ENCODE measurements around the gene TMEM175. TPM values are rescaled to one million over a fixed set of nuclear protein-coding genes. Genes with fewer than 3 reads are reported as not detected.

TMEM175 gene
- polyA plus RNA-seq, 1 of the 3 experiments (the other 2 are of a cell fraction): 54.2 TPM

DNA sequence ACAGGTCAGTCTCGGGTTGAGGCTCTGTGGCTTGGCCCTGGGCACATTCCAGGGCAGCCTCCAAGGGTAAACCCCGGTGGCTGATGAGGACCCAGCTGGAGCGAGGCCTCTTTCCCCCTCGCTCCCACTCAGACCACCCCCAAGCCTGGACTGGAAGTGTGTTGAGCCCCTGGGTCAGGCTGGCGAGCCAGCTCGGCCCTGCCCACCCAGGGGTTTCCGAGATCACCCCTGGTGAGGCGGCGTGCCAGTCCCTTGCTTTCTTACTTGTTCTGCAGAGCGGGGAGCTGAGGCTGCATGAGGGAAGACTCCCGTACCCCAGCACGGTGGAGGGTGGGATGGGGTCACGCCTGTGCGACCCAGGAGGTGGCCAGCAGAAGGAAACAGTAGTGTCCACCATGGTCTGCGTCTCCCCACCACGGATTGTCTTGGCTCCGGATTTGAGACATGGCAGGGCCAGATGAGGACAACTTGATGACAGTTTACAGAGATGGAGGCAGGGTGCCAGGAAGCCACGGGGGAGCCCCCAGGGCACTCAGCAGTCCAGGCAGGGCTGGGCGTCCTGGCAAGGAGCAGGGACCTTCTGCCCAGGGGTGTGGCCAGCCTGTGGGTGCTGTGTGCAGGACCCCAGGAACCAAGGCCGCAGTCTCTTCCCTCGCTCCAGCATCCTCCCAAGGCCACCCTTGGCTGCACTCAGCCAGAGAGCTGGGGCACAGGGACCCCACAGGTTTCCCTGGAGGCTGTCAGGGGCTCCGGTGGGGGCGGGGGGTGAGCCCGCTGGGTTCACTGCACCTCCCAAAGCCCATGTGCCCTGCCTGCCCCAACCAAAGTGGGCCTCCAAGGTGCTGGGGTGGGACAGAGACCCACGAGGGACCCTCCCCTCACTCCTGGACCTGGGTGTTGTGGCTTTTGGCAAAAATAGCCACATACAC is 72.6 kb downstream of the TMEM175 start:
- Histone ChIP-seq H3K4me3 (ENCODE audit: low read depth in 2 of 2, low read length in 1 of 2) (no peak overlapping the region), H3K9me2 (no peaks in the 10 kb centered on the region), H3K9me3 (no peaks in the 10 kb centered on the region), H3K4me2 (no peak overlapping the region), H2AFZ (ENCODE audit: low read depth) (no peak overlapping the region), H3K9ac (no peak overlapping the region), H4K20me1 (ENCODE audit: insufficient read depth) (no peaks in the 10 kb centered on the region), H3K27ac (ENCODE audit: low read depth in 2 of 2, low read length in 1 of 2) (no peak overlapping the region), H3K27me3 (ENCODE audit: insufficient read depth) (peaks cover 49% of the 10 kb centered on the region), H3F3A (replicated peaks; ENCODE audit: insufficient read depth) (no peaks in the 10 kb centered on the region), H3K79me2 (ENCODE audit: insufficient read depth) (no peaks in the 10 kb centered on the region), H3K36me3 (replicated peaks in 1 of 2; ENCODE audit: control insufficient read depth in 1 of 2, insufficient read depth in 2 of 2, low read length in 1 of 2) (no peaks in the 10 kb centered on the region), H3K4me1 (ENCODE audit: control insufficient read depth in 1 of 2, insufficient read depth in 2 of 2, low read depth in 1 of 2, low read length in 1 of 2) (peaks cover 0 to 6% of the 10 kb centered on the region in 2 experiments; a peak in 1 of 4 replicates)
- no peak for DNase-seq
- ChIA-PET POLR2A (no interaction called here), CTCF (interaction anchor here (1.1 to 2.1 kb wide), 2 partner anchors 18 kb away, joined by 6 read pairs; partner anchors contain the start of gene IDUA)
- WGBS (ENCODE audit: low lambda C conversion rate): 42% methylated on average over 15 of the region's 25 CpGs
- TF ChIP-seq ELF1 (IDR thresholded peaks at IDR 0.05): no peak
- TF ChIP-seq, protein P1, sequence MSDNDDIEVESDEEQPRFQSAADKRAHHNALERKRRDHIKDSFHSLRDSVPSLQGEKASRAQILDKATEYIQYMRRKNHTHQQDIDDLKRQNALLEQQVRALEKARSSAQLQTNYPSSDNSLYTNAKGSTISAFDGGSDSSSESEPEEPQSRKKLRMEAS (IDR thresholded peaks at IDR 0.05; ENCODE audit: low read depth): no peak
- no peak for TF ChIP-seq SIN3A (IDR thresholded peaks at IDR 0.05; ENCODE audit: borderline replicate concordance, low read depth, low read length)
- no peak for TF ChIP-seq PBX3 (IDR thresholded peaks at IDR 0.05)
- TF ChIP-seq FOXM1 (IDR thresholded peaks at IDR 0.05; ENCODE audit: low read depth): no peak
- no peak for TF ChIP-seq FOSL2 (IDR thresholded peaks at IDR 0.05; ENCODE audit: borderline replicate concordance, low read depth)

- Histone ChIP-seq H3K4me2 (no peak overlapping the region), H3K27ac (ENCODE audit: low read depth in 2 of 2, low read length in 1 of 2) (no peak overlapping the region), H3K9ac (no peak overlapping the region), H2AFZ (ENCODE audit: low read depth) (no peak overlapping the region), H3K9me3 (no peaks in the 10 kb centered on the region), H3K9me2 (no peaks in the 10 kb centered on the region), H4K20me1 (ENCODE audit: insufficient read depth) (0 out of 2 replicates have a peak, but pooled peaks cover 4% of the 10 kb centered on the region), H3K79me2 (ENCODE audit: insufficient read depth) (no peaks in the 10 kb centered on the region), H3K4me1 (ENCODE audit: control insufficient read depth in 1 of 2, insufficient read depth in 2 of 2, low read depth in 1 of 2, low read length in 1 of 2) (peaks cover 0 to 15% of the 10 kb centered on the region in 2 experiments; a peak in 1 of 4 replicates), H3K36me3 (replicated peaks in 1 of 2; ENCODE audit: control insufficient read depth in 1 of 2, insufficient read depth in 2 of 2, low read length in 1 of 2) (no peaks in the 10 kb centered on the region), H3K4me3 (ENCODE audit: low read depth in 2 of 2, low read length in 1 of 2) (no peak overlapping the region), H3F3A (replicated peaks; ENCODE audit: insufficient read depth) (peaks cover 8% of the 10 kb centered on the region), H3K27me3 (ENCODE audit: insufficient read depth) (peaks cover 60% of the 10 kb centered on the region)
- ChIA-PET POLR2A (no interaction called here), CTCF (interaction anchor here (0.8 to 2.1 kb wide), 2 partner anchors 20 to 506 kb away, joined by 3 to 6 read pairs; partner anchors contain the start of gene IDUA)
- no peak for DNase-seq
- TF ChIP-seq TCF12 (IDR thresholded peaks at IDR 0.05): no peak
- no peak for TF ChIP-seq EZH2phosphoT487 (IDR thresholded peaks at IDR 0.05; ENCODE audit: borderline replicate concordance, low read depth)
- no peak for TF ChIP-seq ELF1 (IDR thresholded peaks at IDR 0.05)
- TF ChIP-seq TEAD4 (IDR thresholded peaks at IDR 0.05; ENCODE audit: borderline replicate concordance, insufficient read depth): no peak
- TF ChIP-seq POLR2AphosphoS5 (IDR thresholded peaks at IDR 0.05; ENCODE audit: low read depth, low read length): no peak
- no peak for TF ChIP-seq RAD21 (IDR thresholded peaks at IDR 0.05; ENCODE audit: low read length)
- TF ChIP-seq TAF1 (IDR thresholded peaks at IDR 0.05; ENCODE audit: borderline replicate concordance, low read depth, low read length): no peak
- TF ChIP-seq USF2 (IDR thresholded peaks at IDR 0.05; ENCODE audit: borderline replicate concordance, low read depth, low read length): no peak
- TF ChIP-seq, protein P2, sequence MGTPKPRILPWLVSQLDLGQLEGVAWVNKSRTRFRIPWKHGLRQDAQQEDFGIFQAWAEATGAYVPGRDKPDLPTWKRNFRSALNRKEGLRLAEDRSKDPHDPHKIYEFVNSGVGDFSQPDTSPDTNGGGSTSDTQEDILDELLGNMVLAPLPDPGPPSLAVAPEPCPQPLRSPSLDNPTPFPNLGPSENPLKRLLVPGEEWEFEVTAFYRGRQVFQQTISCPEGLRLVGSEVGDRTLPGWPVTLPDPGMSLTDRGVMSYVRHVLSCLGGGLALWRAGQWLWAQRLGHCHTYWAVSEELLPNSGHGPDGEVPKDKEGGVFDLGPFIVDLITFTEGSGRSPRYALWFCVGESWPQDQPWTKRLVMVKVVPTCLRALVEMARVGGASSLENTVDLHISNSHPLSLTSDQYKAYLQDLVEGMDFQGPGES (IDR thresholded peaks at IDR 0.05; ENCODE audit: low read depth, low read length): no peak
- TF ChIP-seq, protein P3, sequence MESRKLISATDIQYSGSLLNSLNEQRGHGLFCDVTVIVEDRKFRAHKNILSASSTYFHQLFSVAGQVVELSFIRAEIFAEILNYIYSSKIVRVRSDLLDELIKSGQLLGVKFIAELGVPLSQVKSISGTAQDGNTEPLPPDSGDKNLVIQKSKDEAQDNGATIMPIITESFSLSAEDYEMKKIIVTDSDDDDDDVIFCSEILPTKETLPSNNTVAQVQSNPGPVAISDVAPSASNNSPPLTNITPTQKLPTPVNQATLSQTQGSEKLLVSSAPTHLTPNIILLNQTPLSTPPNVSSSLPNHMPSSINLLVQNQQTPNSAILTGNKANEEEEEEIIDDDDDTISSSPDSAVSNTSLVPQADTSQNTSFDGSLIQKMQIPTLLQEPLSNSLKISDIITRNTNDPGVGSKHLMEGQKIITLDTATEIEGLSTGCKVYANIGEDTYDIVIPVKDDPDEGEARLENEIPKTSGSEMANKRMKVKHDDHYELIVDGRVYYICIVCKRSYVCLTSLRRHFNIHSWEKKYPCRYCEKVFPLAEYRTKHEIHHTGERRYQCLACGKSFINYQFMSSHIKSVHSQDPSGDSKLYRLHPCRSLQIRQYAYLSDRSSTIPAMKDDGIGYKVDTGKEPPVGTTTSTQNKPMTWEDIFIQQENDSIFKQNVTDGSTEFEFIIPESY (IDR thresholded peaks at IDR 0.05; ENCODE audit: borderline replicate concordance, low read depth): no peak
- TF ChIP-seq GATA2 (CRISPR knock-in tag; IDR thresholded peaks at IDR 0.05): no peak
- 60% methylated on average over 5 of the region's 5 CpGs for WGBS (ENCODE audit: low lambda C conversion rate)
These were observed 74.6 kb downstream of the TMEM175 start for GRCh38 chr4:1006856-1007255.

Measured in SK-N-SH (cell line).